Placental epithelial cell (primary cell): Measurements from ENCODE around the gene USP7. TPM values are rescaled to one million over a fixed set of nuclear protein-coding genes. Genes with fewer than 3 reads are reported as not detected.

Experiments
- total RNA-seq: library from RNA; depleted of rRNA; stranded (reverse); fragments of >200 nt; gene quantifications from 2 replicates; pipeline ENCODE4 v1.2.3, GENCODE V29; 2012

USP7 gene
- total RNA-seq, result 38.5 and 49.5 TPM in 2 replicates

GRCh38 chr16:8963821-8964441 is at the start of gene USP7:
Gene USP7 (minus strand): TSS chr16:8963906. CDS start chr16:8963285, 621 bp downstream.

GRCh38 chr16:8882041-8882617 is 81.6 kb downstream of the USP7 start, which contains the start of gene LITAFD:
Gene LITAFD (plus strand): TSS chr16:8882351. CDS start chr16:8884356, 2,005 bp downstream.

GRCh38 chr16:8868416-8869211 is 95.1 kb downstream of the USP7 start, which contains the start of gene CARHSP1:
Gene CARHSP1 (minus strand): TSS chr16:8869006. CDS start chr16:8859328, 9,678 bp downstream.

Other genes with a start within 250 kb of the USP7 start
- 2.0 and 3.9 TPM in 2 replicates for gene TMEM186, start 166.3 kb downstream of the USP7 start, total RNA-seq
- gene PMM2, start 166.1 kb downstream of the USP7 start, total RNA-seq, result 40.4 and 45.3 TPM in 2 replicates
- 74.4 and 123 TPM in 2 replicates for gene CARHSP1, start 94.9 kb downstream of the USP7 start, total RNA-seq
- gene LITAFD, start 81.6 kb downstream of the USP7 start, total RNA-seq, result not detected in 2 replicates
- gene HAPSTR1, start 127.7 kb upstream of the USP7 start, total RNA-seq, result 62.0 and 88.0 TPM in 2 replicates